ENCODE data around the gene HIF1A. TPM values are rescaled to one million over a fixed set of nuclear protein-coding genes. Genes with fewer than 3 reads are reported as not detected.
"Not testable (repeated sequence)": the region's sequence is repeated elsewhere in the genome, so short reads cannot be mapped to it uniquely, and the experiment has no call there.

The HIF1A gene
- total and polyA plus RNA-seq, 10 of the 15 experiments (the other 5 are each of a cell fraction or from before 2014, with no cell fraction given) = 18.3 to 97.0 (median 75.3) TPM

- DNase-seq (ENCODE audit: low read depth, low spot score); H2AFZ ChIP-seq (ENCODE audit: control insufficient read depth, low read depth, low read length); intact Hi-C loops (cut with micrococcal nuclease; ENCODE audit: unreplicated experiment); H3K27me3 ChIP-seq (replicated peaks in 1 of 2; ENCODE audit: control insufficient read depth in 2 of 2, insufficient read depth in 2 of 2, low read length in 1 of 2); H3K9ac ChIP-seq (ENCODE audit: control insufficient read depth, insufficient read depth, low read length); H3K4me3 ChIP-seq; H4K20me1 ChIP-seq (ENCODE audit: control insufficient read depth, insufficient read depth); ATAC-seq; H3K9me3 ChIP-seq (replicated peaks; ENCODE audit: control insufficient read depth, insufficient read depth, low read length); H3K36me3 ChIP-seq (ENCODE audit: control insufficient read depth in 2 of 2, insufficient read depth in 2 of 2, low read length in 1 of 2); RAD21 ChIA-PET (ENCODE audit: unreplicated experiment); FAIRE-seq; in situ Hi-C loops (cut with MboI); H3K27ac ChIP-seq (ENCODE audit: control insufficient read depth, insufficient read depth); H3K4me2 ChIP-seq (ENCODE audit: control insufficient read depth, insufficient read depth); POLR2A ChIA-PET: not testable (repeated sequence)
- peak; percentile 13; the same call in 1 of the 2 replicates for TF ChIP-seq MLLT1 (IDR thresholded peaks at IDR 0.05)
- BruUV-seq (replicated peaks) = TSS peak; percentile 52
- peaks cover 91% of the 10 kb centered on the region for H3K79me2 ChIP-seq (ENCODE audit: control insufficient read depth, insufficient read depth, low read length)
- ChIA-PET CTCF (interaction anchor here (1.3 kb wide), 1 partner anchor 130 kb away, joined by 3 read pairs; no protein-coding TSS in a partner anchor), SMC1A (ENCODE audit: uncharacterized antibody, unreplicated experiment) (interaction anchor here (4.3 kb wide), 1 partner anchor 12 kb away, joined by 22 read pairs; no protein-coding TSS in a partner anchor)
- H3K4me1 ChIP-seq (ENCODE audit: control insufficient read depth, insufficient read depth, low read length) = peaks cover 25% of the 10 kb centered on the region
- WGBS (ENCODE audit: insufficient coverage, insufficient replicate concordance, low lambda C conversion rate, missing lambda C conversion rate) = 5% methylated on average over 2 of the region's 4 CpGs
Observed at GRCh38 chr14:61707774-61708173, 12.5 kb downstream of the HIF1A start.

GRCh38 chr14:61708693-61709092, 13.4 kb downstream of the HIF1A start:
- ChIA-PET SMC1A (ENCODE audit: uncharacterized antibody, unreplicated experiment) (interaction anchor here (1.0 to 4.3 kb wide), 6 partner anchors 11 to 42 kb away, joined by 3 to 22 read pairs (median 8); no protein-coding TSS in a partner anchor), CTCF (interaction anchor here (1.3 kb wide), 1 partner anchor 129 kb away, joined by 3 read pairs; no protein-coding TSS in a partner anchor), RAD21 (ENCODE audit: unreplicated experiment) (interaction anchor here (0.9 to 1.3 kb wide), 2 partner anchors 11 to 37 kb away, joined by 3 read pairs; no protein-coding TSS in a partner anchor), POLR2A (interaction anchor here (0.8 to 1.1 kb wide), 3 partner anchors 8 to 11 kb away, joined by 3 read pairs; no protein-coding TSS in a partner anchor)
- Histone ChIP-seq H3K79me2 (ENCODE audit: control insufficient read depth, insufficient read depth, low read length) (peaks cover 91% of the 10 kb centered on the region), H3K4me1 (ENCODE audit: control insufficient read depth, insufficient read depth, low read length) (peaks cover 29% of the 10 kb centered on the region)
- H2AFZ ChIP-seq (ENCODE audit: control insufficient read depth, low read depth, low read length); H3K36me3 ChIP-seq (ENCODE audit: control insufficient read depth in 2 of 2, insufficient read depth in 2 of 2, low read length in 1 of 2); H3K9ac ChIP-seq (ENCODE audit: control insufficient read depth, insufficient read depth, low read length); H3K4me3 ChIP-seq; intact Hi-C loops (cut with micrococcal nuclease; ENCODE audit: unreplicated experiment); DNase-seq (ENCODE audit: low read depth, low spot score); in situ Hi-C loops (cut with MboI); H3K4me2 ChIP-seq (ENCODE audit: control insufficient read depth, insufficient read depth); H3K27ac ChIP-seq (ENCODE audit: control insufficient read depth, insufficient read depth); BruUV-seq (replicated peaks); H3K27me3 ChIP-seq (replicated peaks in 1 of 2; ENCODE audit: control insufficient read depth in 2 of 2, insufficient read depth in 2 of 2, low read length in 1 of 2); ATAC-seq; FAIRE-seq; H4K20me1 ChIP-seq (ENCODE audit: control insufficient read depth, insufficient read depth); H3K9me3 ChIP-seq (replicated peaks; ENCODE audit: control insufficient read depth, insufficient read depth, low read length): not testable (repeated sequence)
- TF ChIP-seq BHLHE40 (IDR thresholded peaks at IDR 0.05; ENCODE audit: borderline replicate concordance in 1 of 2, low read depth in 2 of 2, low read length in 1 of 2) = 0 out of 4 replicates have a peak, but pooled peaks of 1 of the 2 experiments have one; percentile 11
- WGBS (ENCODE audit: insufficient coverage, insufficient replicate concordance, low lambda C conversion rate, missing lambda C conversion rate) = 26% methylated on average over 4 of the region's 4 CpGs

Measured in GM12878 (cell line).